Measurements from ENCODE around the gene RPL6.
"Not testable (repeated sequence)": the region's sequence is repeated elsewhere in the genome, so short reads cannot be mapped to it uniquely, and the experiment has no call there.

RPL6 gene

GRCh38 chr12:112408621-112409020 lies 784 bp downstream of the RPL6 start:
- Histone ChIP-seq H3K4ac (ENCODE audit: low read depth, low read length) (peak overlapping the region; percentile 94), H3K27me3 (ENCODE audit: insufficient read depth, low read length) (no peaks in the 10 kb centered on the region), H4K91ac (ENCODE audit: low read depth, low read length) (no peak overlapping the region), H3K79me2 (ENCODE audit: control insufficient read depth, insufficient read depth, low read length, poor library complexity) (peaks cover 5% of the 10 kb centered on the region), H2BK5ac (ENCODE audit: low read depth, low read length, poor library complexity) (no peak overlapping the region), H3K79me1 (ENCODE audit: low read length) (peaks cover 5% of the 10 kb centered on the region), H3K18ac (ENCODE audit: low read length) (no peak overlapping the region), H3K14ac (ENCODE audit: low read length) (no peak overlapping the region), H3K4me2 (ENCODE audit: low read length) (peak overlapping the region; percentile 89), H2AK5ac (ENCODE audit: low read length) (no peak overlapping the region), H4K12ac (ENCODE audit: low read depth, low read length) (no peak overlapping the region), H2BK12ac (ENCODE audit: low read length) (no peak overlapping the region), H2AFZ (ENCODE audit: insufficient read depth, low read length, poor library complexity) (no peak overlapping the region), H4K8ac (ENCODE audit: low read depth, low read length) (peak overlapping the region; percentile 96), H3K36me3 (ENCODE audit: control insufficient read depth in 1 of 2, insufficient read depth in 2 of 2, low read length in 2 of 2) (peaks cover 13 to 36% of the 10 kb centered on the region in 2 experiments), H3K9me3 (ENCODE audit: insufficient read depth, low read depth, low read length) (no peaks in the 10 kb centered on the region), H3K9ac (ENCODE audit: low read length) (peak overlapping the region; percentile 100), H2BK120ac (ENCODE audit: insufficient read depth, low read length, poor library complexity) (no peak overlapping the region), H3K27ac (ENCODE audit: low read depth, low read length) (peak overlapping the region; percentile 88), H3K4me1 (ENCODE audit: control insufficient read depth in 1 of 2, insufficient read depth in 2 of 2, low read length in 2 of 2) (peaks cover 0 to 3% of the 10 kb centered on the region in 2 experiments), H3K4me3 (ENCODE audit: low read depth, low read length) (peak overlapping the region; percentile 92), H3K23ac (ENCODE audit: low read length) (no peak overlapping the region)
- DNase-seq, result no peak
- no CpG with 5 or more reads among the region's 5 CpGs for WGBS (ENCODE audit: extremely low coverage, insufficient coverage, insufficient read length)

- H3K4me1 ChIP-seq (ENCODE audit: control insufficient read depth in 1 of 2, insufficient read depth in 2 of 2, low read length in 2 of 2); H2AK5ac ChIP-seq (ENCODE audit: low read length); H2BK120ac ChIP-seq (ENCODE audit: insufficient read depth, low read length, poor library complexity); H3K27ac ChIP-seq (ENCODE audit: low read depth, low read length); H3K14ac ChIP-seq (ENCODE audit: low read length); H3K23ac ChIP-seq (ENCODE audit: low read length); H3K79me2 ChIP-seq (ENCODE audit: control insufficient read depth, insufficient read depth, low read length, poor library complexity); H3K27me3 ChIP-seq (ENCODE audit: insufficient read depth, low read length); H2AFZ ChIP-seq (ENCODE audit: insufficient read depth, low read length, poor library complexity); H2BK5ac ChIP-seq (ENCODE audit: low read depth, low read length, poor library complexity); H3K18ac ChIP-seq (ENCODE audit: low read length); H4K91ac ChIP-seq (ENCODE audit: low read depth, low read length); H4K12ac ChIP-seq (ENCODE audit: low read depth, low read length); H4K8ac ChIP-seq (ENCODE audit: low read depth, low read length); H2BK12ac ChIP-seq (ENCODE audit: low read length); H3K79me1 ChIP-seq (ENCODE audit: low read length); H3K9me3 ChIP-seq (ENCODE audit: insufficient read depth, low read depth, low read length); DNase-seq; H3K4me3 ChIP-seq (ENCODE audit: low read depth, low read length); H3K4ac ChIP-seq (ENCODE audit: low read depth, low read length); H3K9ac ChIP-seq (ENCODE audit: low read length): not testable (repeated sequence)
- no CpG with 5 or more reads among the region's 6 CpGs for WGBS (ENCODE audit: extremely low coverage, insufficient coverage, insufficient read length)
- Histone ChIP-seq H3K36me3 (ENCODE audit: control insufficient read depth in 1 of 2, insufficient read depth in 2 of 2, low read length in 2 of 2) (peaks cover 13 to 36% of the 10 kb centered on the region in 2 experiments), H3K4me2 (ENCODE audit: low read length) (peak overlapping the region; percentile 42)
These were observed 1.7 kb downstream of the RPL6 start for GRCh38 chr12:112407683-112408082.

GRCh38 chr12:112406519-112407488 lies 2.6 kb downstream of the RPL6 start:
- Histone ChIP-seq H3K4ac (ENCODE audit: low read depth, low read length) (no peak overlapping the region), H3K18ac (ENCODE audit: low read length) (no peak overlapping the region), H2AK5ac (ENCODE audit: low read length) (no peak overlapping the region), H3K79me1 (ENCODE audit: low read length) (peaks cover 5% of the 10 kb centered on the region), H3K36me3 (ENCODE audit: control insufficient read depth in 1 of 2, insufficient read depth in 2 of 2, low read length in 2 of 2) (peaks cover 13 to 36% of the 10 kb centered on the region in 2 experiments), H2BK12ac (ENCODE audit: low read length) (no peak overlapping the region), H3K27ac (ENCODE audit: low read depth, low read length) (no peak overlapping the region), H3K4me2 (ENCODE audit: low read length) (peak overlapping the region; percentile 26), H3K14ac (ENCODE audit: low read length) (no peak overlapping the region), H3K9me3 (ENCODE audit: insufficient read depth, low read depth, low read length) (no peaks in the 10 kb centered on the region), H3K4me3 (ENCODE audit: low read depth, low read length) (no peak overlapping the region), H3K27me3 (ENCODE audit: insufficient read depth, low read length) (no peaks in the 10 kb centered on the region), H3K9ac (ENCODE audit: low read length) (no peak overlapping the region), H3K23ac (ENCODE audit: low read length) (no peak overlapping the region), H2AFZ (ENCODE audit: insufficient read depth, low read length, poor library complexity) (no peak overlapping the region), H4K12ac (ENCODE audit: low read depth, low read length) (no peak overlapping the region), H3K79me2 (ENCODE audit: control insufficient read depth, insufficient read depth, low read length, poor library complexity) (peaks cover 5% of the 10 kb centered on the region), H2BK5ac (ENCODE audit: low read depth, low read length, poor library complexity) (no peak overlapping the region), H2BK120ac (ENCODE audit: insufficient read depth, low read length, poor library complexity) (no peak overlapping the region), H3K4me1 (ENCODE audit: control insufficient read depth in 1 of 2, insufficient read depth in 2 of 2, low read length in 2 of 2) (peaks cover 0 to 3% of the 10 kb centered on the region in 2 experiments), H4K8ac (ENCODE audit: low read depth, low read length) (no peak overlapping the region), H4K91ac (ENCODE audit: low read depth, low read length) (no peak overlapping the region)
- DNase-seq, result no peak
- WGBS (ENCODE audit: extremely low coverage, insufficient coverage, insufficient read length), result no CpG with 5 or more reads among the region's 11 CpGs

GRCh38 chr12:112401903-112402498 lies 7.4 kb downstream of the RPL6 start:
- Histone ChIP-seq H2BK120ac (ENCODE audit: insufficient read depth, low read length, poor library complexity) (no peak overlapping the region), H3K79me2 (ENCODE audit: control insufficient read depth, insufficient read depth, low read length, poor library complexity) (no peaks in the 10 kb centered on the region), H2BK5ac (ENCODE audit: low read depth, low read length, poor library complexity) (no peak overlapping the region), H3K36me3 (ENCODE audit: control insufficient read depth in 1 of 2, insufficient read depth in 2 of 2, low read length in 2 of 2) (peaks cover 10 to 25% of the 10 kb centered on the region in 2 experiments), H3K4me2 (ENCODE audit: low read length) (no peak overlapping the region), H3K18ac (ENCODE audit: low read length) (no peak overlapping the region), H3K9ac (ENCODE audit: low read length) (no peak overlapping the region), H3K9me3 (ENCODE audit: insufficient read depth, low read depth, low read length) (no peaks in the 10 kb centered on the region), H3K4me1 (ENCODE audit: control insufficient read depth in 1 of 2, insufficient read depth in 2 of 2, low read length in 2 of 2) (no peaks in the 10 kb centered on the region), H4K12ac (ENCODE audit: low read depth, low read length) (no peak overlapping the region), H3K27me3 (ENCODE audit: insufficient read depth, low read length) (no peaks in the 10 kb centered on the region), H3K79me1 (ENCODE audit: low read length) (no peaks in the 10 kb centered on the region), H3K27ac (ENCODE audit: low read depth, low read length) (no peak overlapping the region), H2BK12ac (ENCODE audit: low read length) (no peak overlapping the region), H4K91ac (ENCODE audit: low read depth, low read length) (no peak overlapping the region), H3K23ac (ENCODE audit: low read length) (no peak overlapping the region), H3K4me3 (ENCODE audit: low read depth, low read length) (no peak overlapping the region), H2AK5ac (ENCODE audit: low read length) (no peak overlapping the region), H3K4ac (ENCODE audit: low read depth, low read length) (no peak overlapping the region), H2AFZ (ENCODE audit: insufficient read depth, low read length, poor library complexity) (no peak overlapping the region), H3K14ac (ENCODE audit: low read length) (no peak overlapping the region), H4K8ac (ENCODE audit: low read depth, low read length) (no peak overlapping the region)
- DNase-seq, result no peak
- WGBS (ENCODE audit: extremely low coverage, insufficient coverage, insufficient read length), result no CpG with 5 or more reads among the region's 5 CpGs

All from trophoblast cell (in vitro differentiated cells and primary cell).